HCT116 (cell line): ENCODE measurements around the gene SVEP1. TPM values are rescaled to one million over a fixed set of nuclear protein-coding genes. Genes with fewer than 3 reads are reported as not detected.

ENCODE experiments used
- ATAC-seq: fragments of 200-7000 bp; cut with Tn5 transposase; 2 replicates; pipeline ENCODE4 v1.9.1; 2020; ENCODE audit warnings: mild to moderate bottlenecking, moderate library complexity
- BruUV-seq: library from RNA; stranded (reverse); fragments of 400-500 nt; replicated peaks from 2 replicates; lab custom pipeline; 2021; lab: Mats Ljungman, UMichigan
- CTCF ChIA-PET: fragments of 300-600 bp; sonication (Branson Sonifier 250); formaldehyde crosslinking; loops from one replicate; lab custom pipeline; 2021; ENCODE audit warnings: antibody characterized with exemption; lab: Charles Lee
- POLR2A ChIA-PET: fragments of 300-600, 350-600 bp; sonication (Branson Sonifier 250); formaldehyde crosslinking; loops from one replicate; lab custom pipeline; 2021; ENCODE audit warnings: antibody characterized with exemption; lab: Charles Lee
- RAD21 ChIA-PET, 2 experiments: fragments of 300-600 bp; sonication (Branson Sonifier 250); formaldehyde crosslinking; loops; one replicate each; lab custom pipeline; 2023; ENCODE audit warnings: low total read pairs in 2 of 2; ENCODE audit not compliant: uncharacterized antibody in 2 of 2, unreplicated experiment in 2 of 2, low non-redundant PET in 1 of 2; lab: Charles Lee
- DNase-seq: peaks from one replicate; pipeline ENCODE4 v3.0.0-alpha.2; 2010; ENCODE audit warnings: low read depth, low spot score
- H2AFZ ChIP-seq: fragments of 200-600 bp; shearing (Covaris generic), sonication (generic); 2 replicates; pipeline ENCODE4 v1.6.1; 2017; ENCODE audit warnings: low read depth, mixed run types, mixed read lengths, antibody characterized with exemption, low read length; ENCODE audit not compliant: poor library complexity, severe bottlenecking
- H3K27ac ChIP-seq: 2 replicates; pipeline ENCODE4 v1.5.1; 2012; ENCODE audit warnings: low read depth, low read length
- H3K27me3 ChIP-seq: fragments of 200-600 bp; sonication (generic); 2 replicates; pipeline ENCODE4 v1.6.1; 2016; ENCODE audit warnings: mixed run types, low read length, mixed read lengths; ENCODE audit not compliant: insufficient read depth
- H3K36me3 ChIP-seq, 2 experiments: fragments of 200-500 bp in 1 of 2; fragments of 200-600 bp in 1 of 2; sonication (Bioruptor generic) in 1 of 2; sonication (generic) in 1 of 2; 2 replicates each; pipeline versions ENCODE4 v1.5.1 to v1.6.1; 2014 to 2016; ENCODE audit warnings: low read length in 2 of 2, inconsistent platforms in 1 of 2, mixed read lengths in 1 of 2, mixed run types in 1 of 2; ENCODE audit not compliant: insufficient read depth in 2 of 2, control insufficient read depth in 1 of 2
- H3K4me1 ChIP-seq, 2 experiments: fragments of 200-600 bp in 1 of 2; sonication (generic) in 1 of 2; 2 replicates each; pipeline versions ENCODE4 v1.5.1 to v1.6.1; 2012 to 2017; ENCODE audit warnings: low read length in 2 of 2, inconsistent platforms in 1 of 2, mild to moderate bottlenecking in 1 of 2, mixed read lengths in 1 of 2, mixed run types in 1 of 2, moderate library complexity in 1 of 2; ENCODE audit not compliant: insufficient read depth in 2 of 2, control insufficient read depth in 1 of 2
- H3K4me2 ChIP-seq: fragments of 200-600 bp; sonication (generic); 2 replicates; pipeline ENCODE4 v1.6.1; 2017; ENCODE audit warnings: mixed run types, low read length, mixed read lengths
- H3K4me3 ChIP-seq, 2 experiments: fragments of 200-600 bp in 1 of 2; sonication (generic) in 1 of 2; replicated peaks in 1 of 2; 2 replicates each; pipeline ENCODE4 v1.5.1; 2011 to 2016; ENCODE audit warnings: low read length in 2 of 2, control low read depth in 1 of 2, low read depth in 1 of 2, mild to moderate bottlenecking in 1 of 2, mixed read lengths in 1 of 2, mixed run types in 1 of 2
- H3K79me2 ChIP-seq: fragments of 200-600 bp; sonication (generic); 2 replicates; pipeline ENCODE4 v1.6.1; 2017; ENCODE audit warnings: mild to moderate bottlenecking, mixed run types, low read length, moderate library complexity, mixed read lengths; ENCODE audit not compliant: insufficient read depth
- H3K9ac ChIP-seq: fragments of 200-600 bp; sonication (generic); 2 replicates; pipeline ENCODE4 v1.6.1; 2016; ENCODE audit warnings: low read length, mixed read lengths
- H3K9me2 ChIP-seq: fragments of 200-600 bp; sonication (generic), shearing (Covaris generic); 2 replicates; pipeline ENCODE4 v1.6.1; 2017; ENCODE audit warnings: mixed run types, mild to moderate bottlenecking, moderate library complexity; ENCODE audit not compliant: insufficient read depth
- H3K9me3 ChIP-seq, 2 experiments: fragments of 200-500 bp in 1 of 2; fragments of 200-600 bp in 1 of 2; sonication (Bioruptor generic) in 1 of 2; sonication (generic) in 1 of 2; 2 replicates each; pipeline ENCODE4 v1.6.1; 2014 to 2017; ENCODE audit warnings: low read length in 2 of 2, mixed read lengths in 2 of 2, inconsistent platforms in 1 of 2, low read depth in 1 of 2, mild to moderate bottlenecking in 1 of 2, mixed run types in 1 of 2, moderate library complexity in 1 of 2; ENCODE audit not compliant: control insufficient read depth in 1 of 2, insufficient read depth in 1 of 2
- H4K20me1 ChIP-seq: fragments of 200-600 bp; sonication (generic), shearing (Covaris generic); 2 replicates; pipeline ENCODE4 v1.6.1; 2017; ENCODE audit warnings: mixed run types, mild to moderate bottlenecking, moderate library complexity; ENCODE audit not compliant: insufficient read depth
- EZH2phosphoT487 ChIP-seq: fragments of 200-600 bp; IDR thresholded peaks from 2 replicates; pipeline ENCODE4 v1.6.1; 2018; ENCODE audit warnings: antibody characterized with exemption, borderline replicate concordance
- RAD21 ChIP-seq: IDR thresholded peaks from 2 replicates; pipeline ENCODE4 v1.6.1; 2012; ENCODE audit warnings: low read depth, mild to moderate bottlenecking
- SIN3A ChIP-seq: IDR thresholded peaks from 2 replicates; pipeline ENCODE4 v1.6.1; 2012; ENCODE audit warnings: low read depth
- SP1 ChIP-seq: IDR thresholded peaks from 2 replicates; pipeline ENCODE4 v1.6.1; 2012; ENCODE audit warnings: low read depth
- SRF ChIP-seq: IDR thresholded peaks from 2 replicates; pipeline ENCODE4 v1.6.1; 2012; ENCODE audit warnings: low read depth
- TCF7L2 ChIP-seq: IDR thresholded peaks from 2 replicates; pipeline ENCODE4 v1.7.0; 2011; ENCODE audit warnings: borderline replicate concordance, inconsistent platforms; ENCODE audit not compliant: insufficient read depth, insufficient read length; ENCODE audit errors: extremely low read depth
- intact Hi-C: fragments of 100-400 bp; cut with micrococcal nuclease; formaldehyde crosslinking; loops from 2 replicates; pipeline ENCODE4 v1.10.0; 2022
- total RNA-seq: library from RNA; stranded (reverse); gene quantifications from one replicate; pipeline ENCODE4 v1.2.1, GENCODE V29; 2021; ENCODE audit not compliant: unreplicated experiment
- TF ChIP-seq, protein P1 (sequence below): IDR thresholded peaks from 2 replicates; pipeline ENCODE4 v1.6.1; 2012
- TF ChIP-seq, protein P2 (sequence below): IDR thresholded peaks from 2 replicates; pipeline ENCODE4 v1.6.1; 2012; ENCODE audit warnings: low read depth

SVEP1 gene
- total RNA-seq, 1 experiment from 2014 or later, result 0.15 TPM

DNA sequence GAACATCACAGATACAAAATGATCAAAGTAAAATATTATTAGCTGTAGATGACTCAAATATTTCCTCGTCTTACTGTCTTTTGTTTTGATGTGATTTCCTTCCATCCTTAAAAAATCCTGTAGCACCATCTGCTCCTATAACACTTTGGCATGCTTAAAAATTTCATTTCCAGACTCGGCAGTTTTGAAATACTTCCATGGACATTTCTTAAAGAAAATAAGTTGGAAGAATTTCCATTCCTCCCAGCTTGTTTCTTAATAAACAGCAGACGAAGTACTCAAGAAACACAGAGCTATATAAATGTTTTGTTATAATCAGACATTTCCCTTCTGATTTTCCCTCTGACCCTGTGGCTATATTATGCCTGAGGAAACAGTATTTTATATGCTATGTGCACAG, 41.2 kb upstream of the SVEP1 start:
- Histone ChIP-seq H3K4me2 (no peak overlapping the region), H3K9ac (no peak overlapping the region), H4K20me1 (no peaks in the 10 kb centered on the region), H3K27ac (no peak overlapping the region), H3K79me2 (no peaks in the 10 kb centered on the region), H3K27me3 (no peaks in the 10 kb centered on the region), H3K9me2 (no peaks in the 10 kb centered on the region), H2AFZ (no peak overlapping the region), H3K9me3 (no peaks in the 10 kb centered on the region), H3K4me1 (no peaks in the 10 kb centered on the region), H3K36me3 (no peaks in the 10 kb centered on the region), H3K4me3 (no peak overlapping the region)
- ChIA-PET POLR2A (no interaction called here), RAD21 (no interaction called here), CTCF (interaction anchor here (0.8 kb wide), 1 partner anchor 435 kb away, joined by 3 read pairs; no protein-coding TSS in a partner anchor)
- intact Hi-C loops, result loop anchor here (5.0 kb wide), 1 partner anchor 677 kb away; no protein-coding TSS in a partner anchor
- TF ChIP-seq SP1 (no peak), EZH2phosphoT487 (no peak), SIN3A (no peak), SRF (no peak), TCF7L2 (no peak), RAD21 (no peak)
- TF ChIP-seq, protein P1, sequence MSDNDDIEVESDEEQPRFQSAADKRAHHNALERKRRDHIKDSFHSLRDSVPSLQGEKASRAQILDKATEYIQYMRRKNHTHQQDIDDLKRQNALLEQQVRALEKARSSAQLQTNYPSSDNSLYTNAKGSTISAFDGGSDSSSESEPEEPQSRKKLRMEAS, result no peak
- TF ChIP-seq, protein P2, sequence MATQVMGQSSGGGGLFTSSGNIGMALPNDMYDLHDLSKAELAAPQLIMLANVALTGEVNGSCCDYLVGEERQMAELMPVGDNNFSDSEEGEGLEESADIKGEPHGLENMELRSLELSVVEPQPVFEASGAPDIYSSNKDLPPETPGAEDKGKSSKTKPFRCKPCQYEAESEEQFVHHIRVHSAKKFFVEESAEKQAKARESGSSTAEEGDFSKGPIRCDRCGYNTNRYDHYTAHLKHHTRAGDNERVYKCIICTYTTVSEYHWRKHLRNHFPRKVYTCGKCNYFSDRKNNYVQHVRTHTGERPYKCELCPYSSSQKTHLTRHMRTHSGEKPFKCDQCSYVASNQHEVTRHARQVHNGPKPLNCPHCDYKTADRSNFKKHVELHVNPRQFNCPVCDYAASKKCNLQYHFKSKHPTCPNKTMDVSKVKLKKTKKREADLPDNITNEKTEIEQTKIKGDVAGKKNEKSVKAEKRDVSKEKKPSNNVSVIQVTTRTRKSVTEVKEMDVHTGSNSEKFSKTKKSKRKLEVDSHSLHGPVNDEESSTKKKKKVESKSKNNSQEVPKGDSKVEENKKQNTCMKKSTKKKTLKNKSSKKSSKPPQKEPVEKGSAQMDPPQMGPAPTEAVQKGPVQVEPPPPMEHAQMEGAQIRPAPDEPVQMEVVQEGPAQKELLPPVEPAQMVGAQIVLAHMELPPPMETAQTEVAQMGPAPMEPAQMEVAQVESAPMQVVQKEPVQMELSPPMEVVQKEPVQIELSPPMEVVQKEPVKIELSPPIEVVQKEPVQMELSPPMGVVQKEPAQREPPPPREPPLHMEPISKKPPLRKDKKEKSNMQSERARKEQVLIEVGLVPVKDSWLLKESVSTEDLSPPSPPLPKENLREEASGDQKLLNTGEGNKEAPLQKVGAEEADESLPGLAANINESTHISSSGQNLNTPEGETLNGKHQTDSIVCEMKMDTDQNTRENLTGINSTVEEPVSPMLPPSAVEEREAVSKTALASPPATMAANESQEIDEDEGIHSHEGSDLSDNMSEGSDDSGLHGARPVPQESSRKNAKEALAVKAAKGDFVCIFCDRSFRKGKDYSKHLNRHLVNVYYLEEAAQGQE, result no peak
- DNase-seq (no peak), ATAC-seq (no peak)
- BruUV-seq, result no TSS peak
